Ishikawa (cell line): ENCODE results near the gene PTPRM.

Experiments
- CEBPB ChIP-seq: IDR thresholded peaks from 2 replicates; pipeline ENCODE4 v1.6.1; 2012
- CREB1 ChIP-seq: IDR thresholded peaks from 2 replicates; pipeline ENCODE4 v1.6.1; 2012; ENCODE audit warnings: low read depth
- EGR1 ChIP-seq: IDR thresholded peaks from 2 replicates; pipeline ENCODE4 v1.6.1; 2012
- EP300 ChIP-seq: IDR thresholded peaks from 2 replicates; pipeline ENCODE4 v1.6.1; 2012; ENCODE audit warnings: borderline replicate concordance
- FOXM1 ChIP-seq: IDR thresholded peaks from 2 replicates; pipeline ENCODE4 v1.6.1; 2012; ENCODE audit warnings: low read depth, borderline replicate concordance
- MAX ChIP-seq: IDR thresholded peaks from 2 replicates; pipeline ENCODE4 v1.6.1; 2012
- NFIC ChIP-seq: IDR thresholded peaks from 2 replicates; pipeline ENCODE4 v1.6.1; 2012
- RAD21 ChIP-seq: IDR thresholded peaks from 2 replicates; pipeline ENCODE4 v1.6.1; 2012; ENCODE audit warnings: low read depth
- REST ChIP-seq: IDR thresholded peaks from 2 replicates; pipeline ENCODE4 v1.6.1; 2012; ENCODE audit warnings: low read depth, mild to moderate bottlenecking
- TAF1 ChIP-seq: IDR thresholded peaks from 2 replicates; pipeline ENCODE4 v1.6.1; 2012; ENCODE audit warnings: low read depth, mild to moderate bottlenecking
- TCF12 ChIP-seq: IDR thresholded peaks from 2 replicates; pipeline ENCODE4 v1.6.1; 2012; ENCODE audit warnings: low read depth
- TEAD4 ChIP-seq: IDR thresholded peaks from 2 replicates; pipeline ENCODE4 v1.6.1; 2012
- USF1 ChIP-seq: IDR thresholded peaks from 2 replicates; pipeline ENCODE4 v1.6.1; 2012
- YY1 ChIP-seq: IDR thresholded peaks from 2 replicates; pipeline ENCODE4 v1.6.1; 2012; ENCODE audit warnings: low read depth
- ZBTB7A ChIP-seq: IDR thresholded peaks from 2 replicates; pipeline ENCODE4 v1.6.1; 2012; ENCODE audit warnings: low read depth

Gene PTPRM

DNA sequence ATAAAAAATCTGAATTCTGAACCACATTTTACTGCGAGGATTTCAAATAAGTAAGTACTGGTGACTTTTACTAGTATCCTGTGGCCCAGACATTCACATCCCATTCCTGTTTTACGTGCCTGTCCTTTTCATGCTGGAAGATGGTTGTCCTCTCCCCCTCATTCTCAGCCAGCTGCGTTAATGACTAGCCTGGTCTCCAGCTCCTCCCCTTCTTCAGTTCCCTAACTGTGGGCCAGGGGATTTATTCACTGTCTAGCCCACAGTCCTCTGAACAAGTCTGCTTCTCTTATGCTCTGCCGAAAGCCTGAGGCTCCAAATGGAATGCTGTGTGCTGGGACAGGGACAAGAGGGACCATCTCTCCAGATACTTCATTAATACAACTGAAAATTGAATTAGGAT, 373.9 kb downstream of the PTPRM start:
- no peak for TF ChIP-seq TEAD4
- TF ChIP-seq TCF12 = no peak
- TF ChIP-seq RAD21 = no peak
- TF ChIP-seq ZBTB7A = no peak
- no peak for TF ChIP-seq TAF1
- no peak for TF ChIP-seq CREB1
- no peak for TF ChIP-seq NFIC
- no peak for TF ChIP-seq YY1
- TF ChIP-seq FOXM1 = no peak
- TF ChIP-seq EGR1 = no peak
- no peak for TF ChIP-seq EP300
- TF ChIP-seq CEBPB = no peak
- no peak for TF ChIP-seq MAX
- no peak for TF ChIP-seq REST
- no peak for TF ChIP-seq USF1

DNA sequence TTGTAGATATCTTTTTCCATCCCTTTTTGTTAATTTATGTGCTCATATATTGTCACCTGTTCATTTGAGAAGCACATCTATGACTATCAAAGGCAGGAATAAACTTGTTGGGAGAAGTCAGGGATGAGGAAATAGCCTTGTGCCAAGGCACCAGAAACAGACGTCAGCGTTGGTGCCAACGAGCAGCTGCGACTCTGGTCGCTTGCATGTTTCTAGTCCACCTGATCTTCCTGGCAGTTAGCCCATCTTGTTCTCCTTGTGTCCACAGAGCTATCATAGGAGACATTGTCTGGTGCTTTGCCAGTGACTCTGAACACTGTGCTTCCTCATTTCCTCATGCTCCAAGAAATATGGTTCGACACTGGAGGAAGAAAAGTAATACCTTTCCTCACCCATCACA, 374.4 kb downstream of the PTPRM start:
- TF ChIP-seq MAX (no peak), YY1 (no peak), ZBTB7A (no peak), RAD21 (no peak), REST (no peak), FOXM1 (no peak), NFIC (no peak), USF1 (no peak), EP300 (no peak), TAF1 (no peak), TEAD4 (no peak), CEBPB (no peak), TCF12 (no peak), EGR1 (no peak), CREB1 (no peak)

GRCh38 chr18:7945882-7946281, 378.8 kb downstream of the PTPRM start:
- no peak for TF ChIP-seq ZBTB7A
- no peak for TF ChIP-seq TCF12
- no peak for TF ChIP-seq FOXM1
- no peak for TF ChIP-seq RAD21
- TF ChIP-seq EGR1 = no peak
- TF ChIP-seq CREB1 = no peak
- TF ChIP-seq NFIC = no peak
- TF ChIP-seq TAF1 = no peak
- no peak for TF ChIP-seq EP300
- TF ChIP-seq CEBPB = no peak
- TF ChIP-seq REST = no peak
- no peak for TF ChIP-seq MAX
- no peak for TF ChIP-seq USF1
- TF ChIP-seq YY1 = no peak
- no peak for TF ChIP-seq TEAD4
